ENCODE data around the gene KMT2B. TPM values are rescaled to one million over a fixed set of nuclear protein-coding genes. Genes with fewer than 3 reads are reported as not detected.

Gene KMT2B
- total RNA-seq, 2 experiments from 2014 or later: 47.0 to 54.2 TPM

DNA sequence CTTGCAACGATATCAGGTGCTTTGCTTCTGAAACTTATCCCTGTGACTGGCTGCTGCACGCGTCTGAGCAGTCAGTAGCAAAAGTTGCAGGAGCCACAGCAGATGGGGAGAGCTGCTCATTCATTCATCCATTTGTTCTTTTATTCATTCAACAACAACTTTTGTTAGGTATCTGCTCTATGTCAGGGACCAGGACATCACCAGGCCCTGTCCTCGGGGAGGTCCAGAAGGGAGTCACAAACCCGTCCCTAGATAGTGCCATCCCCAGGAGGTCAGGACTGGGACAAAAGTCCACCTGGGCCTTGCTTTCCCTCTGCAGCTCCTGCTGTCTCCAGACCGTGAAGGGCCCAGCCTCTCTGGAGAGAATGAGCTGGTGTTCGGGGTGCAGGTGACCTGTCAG lies 60.2 kb downstream of the KMT2B start:
- no peaks in the 10 kb centered on the region for H3K27me3 Mint-ChIP-seq
- no peak overlapping the region for H3K27ac Mint-ChIP-seq
- peak overlapping the region; percentile 23 for H3K4me3 Mint-ChIP-seq
- ChIA-PET POLR2A (no interaction called here), CTCF (no interaction called here)
- H3K9me3 Mint-ChIP-seq: no peaks in the 10 kb centered on the region
- H3K36me3 Mint-ChIP-seq: peaks cover 3% of the 10 kb centered on the region
- intact Hi-C loops (cut with micrococcal nuclease): no loop called here
- no peak for DNase-seq
- peaks cover 15% of the 10 kb centered on the region for H3K4me1 Mint-ChIP-seq (ENCODE audit: low read depth)

DNA sequence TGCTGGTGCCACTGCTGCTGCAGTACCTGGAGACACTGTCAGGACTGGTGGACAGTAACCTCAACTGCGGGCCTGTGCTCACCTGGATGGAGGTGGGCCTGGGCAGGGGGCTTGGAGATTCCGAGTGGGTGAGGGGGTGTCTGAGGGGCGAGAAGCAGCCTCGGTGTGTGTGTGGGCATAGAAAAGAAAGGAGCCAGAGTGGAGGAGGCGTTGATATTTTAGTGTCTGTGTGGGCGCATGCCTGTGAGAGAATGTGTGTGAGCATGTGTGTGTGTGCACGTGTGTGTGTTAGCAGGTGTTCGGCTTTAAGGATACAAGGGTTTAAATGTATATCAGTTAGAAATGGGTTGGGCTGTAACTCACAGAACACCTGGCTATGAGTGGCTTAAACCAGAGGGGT lies 61.2 kb downstream of the KMT2B start:
- Mint-ChIP-seq H3K27me3 (no peaks in the 10 kb centered on the region), H3K27ac (no peak overlapping the region), H3K36me3 (peaks cover 3% of the 10 kb centered on the region), H3K9me3 (no peaks in the 10 kb centered on the region), H3K4me1 (ENCODE audit: low read depth) (peaks cover 15% of the 10 kb centered on the region), H3K4me3 (no peak overlapping the region)
- intact Hi-C loops (cut with micrococcal nuclease): no loop called here
- ChIA-PET POLR2A (interaction anchor here (0.6 kb wide), 1 partner anchor 242 kb away, joined by 3 read pairs; no protein-coding TSS in a partner anchor), CTCF (no interaction called here)
- DNase-seq: no peak

DNA sequence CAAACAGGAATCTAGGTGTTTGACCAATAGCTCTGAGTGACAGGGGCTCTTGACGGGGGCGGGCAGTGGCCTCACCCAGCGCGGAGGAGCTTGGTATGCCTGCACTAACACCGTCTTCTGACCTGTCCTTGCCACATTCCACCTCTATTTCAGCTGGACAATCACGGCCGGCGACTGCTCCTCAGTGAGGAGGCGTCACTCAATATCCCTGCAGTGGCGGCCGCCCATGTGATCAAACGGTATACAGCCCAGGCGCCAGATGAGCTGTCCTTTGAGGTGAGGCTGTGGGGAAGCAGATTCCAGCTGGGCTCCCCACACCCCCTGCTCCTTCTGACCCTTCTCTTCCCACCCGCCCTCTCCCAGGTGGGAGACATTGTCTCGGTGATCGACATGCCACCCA lies 62.3 kb downstream of the KMT2B start:
- peaks cover 9% of the 10 kb centered on the region for H3K4me1 Mint-ChIP-seq (ENCODE audit: low read depth)
- no peak overlapping the region for H3K4me3 Mint-ChIP-seq
- intact Hi-C loops (cut with micrococcal nuclease): no loop called here
- H3K27me3 Mint-ChIP-seq: no peaks in the 10 kb centered on the region
- H3K27ac Mint-ChIP-seq: no peak overlapping the region
- no peak for DNase-seq
- H3K36me3 Mint-ChIP-seq: peaks cover 3% of the 10 kb centered on the region
- CTCF ChIA-PET: no interaction called here
- no peaks in the 10 kb centered on the region for H3K9me3 Mint-ChIP-seq
- POLR2A ChIA-PET: no interaction called here

DNA sequence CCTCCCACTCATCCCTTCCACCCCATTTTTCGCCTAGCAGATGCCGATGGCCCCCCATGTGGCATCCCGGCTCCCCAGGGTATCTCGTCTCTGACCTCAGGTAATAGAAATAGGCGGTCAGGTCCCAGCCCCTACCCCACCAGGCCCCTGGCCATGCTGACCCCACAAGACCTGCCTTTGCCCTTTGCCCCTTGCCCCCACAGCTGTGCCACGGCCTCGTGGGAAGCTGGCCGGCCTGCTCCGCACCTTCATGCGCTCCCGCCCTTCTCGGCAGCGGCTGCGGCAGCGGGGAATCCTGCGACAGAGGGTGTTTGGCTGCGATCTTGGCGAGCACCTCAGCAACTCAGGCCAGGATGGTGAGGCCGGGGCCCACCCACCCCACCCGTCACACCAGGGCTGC lies 62.9 kb downstream of the KMT2B start:
- Mint-ChIP-seq H3K36me3 (peaks cover 3% of the 10 kb centered on the region), H3K27me3 (no peaks in the 10 kb centered on the region), H3K9me3 (no peaks in the 10 kb centered on the region), H3K27ac (no peak overlapping the region), H3K4me3 (no peak overlapping the region), H3K4me1 (ENCODE audit: low read depth) (peaks cover 9% of the 10 kb centered on the region)
- intact Hi-C loops (cut with micrococcal nuclease): no loop called here
- ChIA-PET POLR2A (no interaction called here), CTCF (no interaction called here)
- DNase-seq: no peak

DNA sequence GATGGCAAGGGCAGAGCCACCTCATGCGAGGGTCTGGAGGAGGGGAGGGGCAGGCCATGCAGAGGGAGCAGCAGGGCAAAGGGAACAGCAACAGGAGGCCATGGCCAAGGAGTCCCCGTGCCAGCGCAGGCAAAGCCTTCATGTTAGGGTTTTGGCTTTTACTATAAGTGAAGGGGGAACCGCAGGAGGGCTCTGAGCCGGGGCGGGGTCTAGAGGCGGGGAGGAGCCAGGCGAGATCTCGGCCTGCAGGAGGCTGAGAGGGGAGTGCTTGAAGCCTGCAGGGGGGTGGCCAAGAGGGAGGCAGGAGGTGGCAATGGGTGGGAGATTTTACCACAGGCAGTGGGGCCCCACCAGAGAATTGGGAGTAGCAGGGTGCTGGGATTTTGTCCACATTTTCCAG lies 63.8 kb downstream of the KMT2B start:
- intact Hi-C loops (cut with micrococcal nuclease): no loop called here
- H3K27ac Mint-ChIP-seq: no peak overlapping the region
- CTCF ChIA-PET: no interaction called here
- no peak overlapping the region for H3K4me3 Mint-ChIP-seq
- POLR2A ChIA-PET: no interaction called here
- no peaks in the 10 kb centered on the region for H3K27me3 Mint-ChIP-seq
- no peak for DNase-seq
- peaks cover 3% of the 10 kb centered on the region for H3K36me3 Mint-ChIP-seq
- H3K9me3 Mint-ChIP-seq: no peaks in the 10 kb centered on the region
- peaks cover 4% of the 10 kb centered on the region for H3K4me1 Mint-ChIP-seq (ENCODE audit: low read depth)

DNA sequence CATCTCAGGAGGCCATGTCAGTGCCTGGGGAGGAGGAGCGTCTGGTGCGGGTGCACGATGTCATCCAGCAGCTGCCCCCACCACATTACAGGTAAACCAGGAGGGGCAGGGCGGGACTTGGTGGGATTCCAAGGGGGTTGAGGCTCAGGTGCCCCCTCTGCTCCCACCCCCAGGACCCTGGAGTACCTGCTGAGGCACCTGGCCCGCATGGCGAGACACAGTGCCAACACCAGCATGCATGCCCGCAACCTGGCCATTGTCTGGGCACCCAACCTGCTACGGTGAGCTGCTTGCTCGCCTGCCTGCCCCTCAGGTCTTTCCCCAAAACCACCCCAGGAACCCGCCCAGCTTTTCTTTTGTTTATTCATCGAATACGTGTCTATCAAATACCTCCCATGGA lies 64.8 kb downstream of the KMT2B start:
- no peak overlapping the region for H3K27ac Mint-ChIP-seq
- DNase-seq: no peak
- intact Hi-C loops (cut with micrococcal nuclease): no loop called here
- H3K27me3 Mint-ChIP-seq: no peaks in the 10 kb centered on the region
- ChIA-PET POLR2A (no interaction called here), CTCF (no interaction called here)
- H3K4me1 Mint-ChIP-seq (ENCODE audit: low read depth): no peaks in the 10 kb centered on the region
- H3K36me3 Mint-ChIP-seq: peaks cover 3% of the 10 kb centered on the region
- H3K4me3 Mint-ChIP-seq: no peak overlapping the region
- no peaks in the 10 kb centered on the region for H3K9me3 Mint-ChIP-seq

DNA sequence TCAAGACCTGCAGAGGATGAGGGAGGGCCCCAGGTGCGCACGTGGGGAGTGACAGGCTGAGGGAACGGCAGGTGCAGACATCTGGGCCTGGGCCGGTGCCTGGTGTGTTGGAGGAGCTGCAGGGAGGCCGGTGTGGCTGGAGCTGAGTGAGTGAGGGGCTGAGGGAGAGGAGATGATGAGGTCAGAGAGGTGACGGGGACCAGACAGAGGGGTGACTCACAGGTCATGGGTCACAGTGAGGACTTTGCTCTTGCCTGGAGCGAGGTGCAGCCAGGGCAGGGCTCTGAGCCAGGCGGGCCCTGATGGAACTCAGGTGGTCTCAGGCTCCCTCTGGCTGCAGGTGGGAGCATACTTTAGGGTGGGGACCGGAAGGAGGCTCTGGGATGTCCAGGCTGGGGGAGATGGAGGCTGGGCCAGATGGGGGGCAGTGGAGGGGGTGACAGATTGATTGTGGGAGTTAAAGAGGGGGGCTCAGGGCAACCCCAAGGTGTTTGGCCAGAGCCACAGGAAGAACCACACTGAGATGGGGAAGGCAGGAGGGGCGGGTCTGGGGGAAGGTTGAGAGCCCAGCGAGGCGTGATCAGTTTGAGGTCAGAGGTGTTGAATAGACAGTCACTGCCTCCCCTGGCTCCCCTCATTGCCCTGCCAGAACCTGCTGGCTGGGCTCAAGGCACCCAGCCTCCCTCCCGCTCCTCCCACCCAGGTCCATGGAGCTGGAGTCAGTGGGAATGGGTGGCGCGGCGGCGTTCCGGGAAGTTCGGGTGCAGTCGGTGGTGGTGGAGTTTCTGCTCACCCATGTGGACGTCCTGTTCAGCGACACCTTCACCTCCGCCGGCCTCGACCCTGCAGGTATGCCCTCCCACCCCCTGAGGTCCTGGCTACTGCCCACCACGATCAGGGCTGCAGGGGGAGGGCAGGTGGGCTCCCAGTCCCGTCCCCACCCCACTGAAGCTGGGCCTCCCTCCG lies 65.9 kb downstream of the KMT2B start:
- H3K27ac Mint-ChIP-seq: no peak overlapping the region
- no peak overlapping the region for H3K4me3 Mint-ChIP-seq
- intact Hi-C loops (cut with micrococcal nuclease): no loop called here
- ChIA-PET POLR2A (no interaction called here), CTCF (no interaction called here)
- no peaks in the 10 kb centered on the region for H3K9me3 Mint-ChIP-seq
- no peaks in the 10 kb centered on the region for H3K27me3 Mint-ChIP-seq
- H3K4me1 Mint-ChIP-seq (ENCODE audit: low read depth): no peaks in the 10 kb centered on the region
- peaks cover 3% of the 10 kb centered on the region for H3K36me3 Mint-ChIP-seq
- no peak for DNase-seq

DNA sequence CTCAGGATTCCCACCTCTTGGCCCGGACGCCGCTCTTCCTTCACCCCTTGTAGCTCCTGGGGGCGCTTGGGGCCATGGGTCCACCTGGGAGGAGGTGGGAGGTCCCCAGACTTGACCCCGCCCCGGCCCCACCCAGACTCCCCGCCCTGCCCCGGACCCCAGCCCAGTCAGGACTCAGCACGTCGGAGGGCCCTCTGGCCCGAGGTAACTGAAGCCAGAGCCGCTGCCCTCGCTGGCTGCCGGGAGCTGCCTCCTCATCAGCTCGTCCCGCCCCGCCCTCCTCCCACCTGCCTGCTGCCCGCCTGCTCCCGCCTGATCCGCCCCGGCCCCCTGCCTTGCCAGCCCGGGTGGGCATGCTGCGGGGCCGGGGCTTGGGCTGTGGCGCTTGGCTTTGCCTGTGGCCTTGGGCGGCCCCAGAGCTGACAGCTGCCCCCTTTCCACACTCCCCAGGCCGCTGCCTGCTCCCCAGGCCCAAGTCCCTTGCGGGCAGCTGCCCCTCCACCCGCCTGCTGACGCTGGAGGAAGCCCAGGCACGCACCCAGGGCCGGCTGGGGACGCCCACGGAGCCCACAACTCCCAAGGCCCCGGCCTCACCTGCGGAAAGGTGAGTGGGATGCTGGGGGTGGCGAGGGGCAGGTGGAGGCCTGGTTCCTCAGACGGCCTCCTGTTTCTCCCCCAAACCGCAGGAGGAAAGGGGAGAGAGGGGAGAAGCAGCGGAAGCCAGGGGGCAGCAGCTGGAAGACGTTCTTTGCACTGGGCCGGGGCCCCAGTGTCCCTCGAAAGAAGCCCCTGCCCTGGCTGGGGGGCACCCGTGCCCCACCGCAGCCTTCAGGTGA lies 66.9 kb downstream of the KMT2B start:
- H3K4me1 Mint-ChIP-seq (ENCODE audit: low read depth): no peaks in the 10 kb centered on the region
- ChIA-PET CTCF (no interaction called here), POLR2A (interaction anchor here (0.6 kb wide), 1 partner anchor 330 kb away, joined by 3 read pairs; no protein-coding TSS in a partner anchor)
- H3K4me3 Mint-ChIP-seq: no peak overlapping the region
- no peaks in the 10 kb centered on the region for H3K9me3 Mint-ChIP-seq
- peaks cover 3% of the 10 kb centered on the region for H3K36me3 Mint-ChIP-seq
- no peak overlapping the region for H3K27ac Mint-ChIP-seq
- intact Hi-C loops (cut with micrococcal nuclease): no loop called here
- no peak for DNase-seq
- H3K27me3 Mint-ChIP-seq: no peaks in the 10 kb centered on the region

DNA sequence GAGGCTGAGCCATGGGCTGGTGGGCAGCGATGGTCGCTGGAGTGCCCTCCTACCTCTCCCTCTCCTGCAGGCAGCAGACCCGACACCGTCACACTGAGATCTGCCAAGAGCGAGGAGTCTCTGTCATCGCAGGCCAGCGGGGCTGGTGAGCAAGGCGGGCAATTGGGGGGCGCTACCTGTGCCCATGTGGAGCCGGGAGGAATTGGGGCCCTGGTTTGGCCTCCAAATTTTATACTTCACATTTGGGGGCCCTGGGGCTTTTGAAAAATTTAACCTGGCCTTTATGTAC lies 67.5 kb downstream of the KMT2B start:
- CTCF ChIA-PET: no interaction called here
- Mint-ChIP-seq H3K9me3 (no peaks in the 10 kb centered on the region), H3K4me1 (ENCODE audit: low read depth) (no peaks in the 10 kb centered on the region), H3K27me3 (no peaks in the 10 kb centered on the region), H3K4me3 (no peak overlapping the region), H3K36me3 (peaks cover 3% of the 10 kb centered on the region), H3K27ac (no peak overlapping the region)
- POLR2A ChIA-PET: no interaction called here
- DNase-seq: no peak
- intact Hi-C loops (cut with micrococcal nuclease): no loop called here

DNA sequence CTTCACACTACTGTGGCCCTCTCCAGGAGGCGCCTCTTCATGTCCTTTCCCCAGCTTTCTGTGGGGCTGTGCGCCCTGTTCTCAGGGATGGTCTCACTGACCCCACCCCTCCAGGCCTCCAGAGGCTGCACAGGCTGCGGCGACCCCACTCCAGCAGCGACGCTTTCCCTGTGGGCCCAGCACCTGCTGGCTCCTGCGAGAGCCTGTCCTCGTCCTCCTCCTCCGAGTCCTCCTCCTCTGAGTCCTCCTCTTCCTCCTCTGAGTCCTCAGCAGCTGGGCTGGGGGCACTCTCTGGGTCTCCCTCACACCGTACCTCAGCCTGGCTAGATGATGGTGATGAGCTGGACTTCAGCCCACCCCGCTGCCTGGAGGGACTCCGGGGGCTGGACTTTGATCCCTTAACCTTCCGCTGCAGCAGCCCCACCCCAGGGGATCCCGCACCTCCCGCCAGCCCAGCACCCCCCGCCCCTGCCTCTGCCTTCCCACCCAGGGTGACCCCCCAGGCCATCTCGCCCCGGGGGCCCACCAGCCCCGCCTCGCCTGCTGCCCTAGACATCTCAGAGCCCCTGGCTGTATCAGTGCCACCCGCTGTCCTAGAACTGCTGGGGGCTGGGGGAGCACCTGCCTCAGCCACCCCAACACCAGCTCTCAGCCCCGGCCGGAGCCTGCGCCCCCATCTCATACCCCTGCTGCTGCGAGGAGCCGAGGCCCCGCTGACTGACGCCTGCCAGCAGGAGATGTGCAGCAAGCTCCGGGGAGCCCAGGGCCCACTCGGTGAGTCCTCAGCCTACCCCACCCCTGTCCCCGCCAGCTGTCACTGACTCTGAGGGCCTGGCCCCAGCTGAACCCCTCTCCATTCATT lies 68.7 kb downstream of the KMT2B start:
- intact Hi-C loops (cut with micrococcal nuclease): no loop called here
- no peaks in the 10 kb centered on the region for H3K27me3 Mint-ChIP-seq
- no peaks in the 10 kb centered on the region for H3K4me1 Mint-ChIP-seq (ENCODE audit: low read depth)
- POLR2A ChIA-PET: interaction anchor here (1.0 kb wide), 1 partner anchor 49 kb away, joined by 3 read pairs; no protein-coding TSS in a partner anchor
- no peaks in the 10 kb centered on the region for H3K9me3 Mint-ChIP-seq
- H3K36me3 Mint-ChIP-seq: peaks cover 3% of the 10 kb centered on the region
- DNase-seq: no peak
- no peak overlapping the region for H3K4me3 Mint-ChIP-seq
- H3K27ac Mint-ChIP-seq: no peak overlapping the region
- CTCF ChIA-PET: no interaction called here

DNA sequence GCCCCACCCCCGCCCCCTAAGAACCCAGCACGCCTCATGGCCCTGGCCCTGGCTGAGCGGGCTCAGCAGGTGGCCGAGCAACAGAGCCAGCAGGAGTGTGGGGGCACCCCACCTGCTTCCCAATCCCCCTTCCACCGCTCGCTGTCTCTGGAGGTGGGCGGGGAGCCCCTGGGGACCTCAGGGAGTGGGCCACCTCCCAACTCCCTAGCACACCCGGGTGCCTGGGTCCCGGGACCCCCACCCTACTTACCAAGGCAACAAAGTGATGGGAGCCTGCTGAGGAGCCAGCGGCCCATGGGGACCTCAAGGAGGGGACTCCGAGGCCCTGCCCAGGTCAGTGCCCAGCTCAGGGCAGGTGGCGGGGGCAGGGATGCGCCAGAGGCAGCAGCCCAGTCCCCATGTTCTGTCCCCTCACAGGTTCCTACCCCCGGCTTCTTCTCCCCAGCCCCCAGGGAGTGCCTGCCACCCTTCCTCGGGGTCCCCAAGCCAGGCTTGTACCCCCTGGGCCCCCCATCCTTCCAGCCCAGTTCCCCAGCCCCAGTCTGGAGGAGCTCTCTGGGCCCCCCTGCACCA lies 69.5 kb downstream of the KMT2B start:
- Mint-ChIP-seq H3K36me3 (peaks cover 1% of the 10 kb centered on the region), H3K4me1 (ENCODE audit: low read depth) (no peaks in the 10 kb centered on the region), H3K27ac (no peak overlapping the region), H3K4me3 (no peak overlapping the region), H3K27me3 (no peaks in the 10 kb centered on the region), H3K9me3 (no peaks in the 10 kb centered on the region)
- intact Hi-C loops (cut with micrococcal nuclease): no loop called here
- POLR2A ChIA-PET: no interaction called here
- CTCF ChIA-PET: no interaction called here
- no peak for DNase-seq
